IMR-90 (cell line): ENCODE measurements around the gene SNRNP25.

ENCODE experiments used
- BHLHE40 ChIP-seq: fragments of 150-350 bp; IDR thresholded peaks from 2 replicates; pipeline ENCODE4 v1.6.1; 2016; ENCODE audit warnings: mild to moderate bottlenecking, low read depth, low read length
- CEBPB ChIP-seq: IDR thresholded peaks from 2 replicates; pipeline ENCODE4 v1.6.1; 2012; ENCODE audit warnings: low read depth, low read length, improper control_type of control experiment
- MAFK ChIP-seq: IDR thresholded peaks from 2 replicates; pipeline ENCODE4 v1.6.1; 2012; ENCODE audit warnings: low read depth, low read length, improper control_type of control experiment
- POLR2A ChIP-seq: IDR thresholded peaks from 2 replicates; pipeline ENCODE4 v1.6.1; 2012; ENCODE audit warnings: mild to moderate bottlenecking, low read depth, low read length
- RAD21 ChIP-seq: IDR thresholded peaks from 2 replicates; pipeline ENCODE4 v1.6.1; 2012; ENCODE audit warnings: low read length, improper control_type of control experiment
- RCOR1 ChIP-seq: IDR thresholded peaks from 2 replicates; pipeline ENCODE4 v1.6.1; 2012; ENCODE audit warnings: mild to moderate bottlenecking, low read length, improper control_type of control experiment; ENCODE audit not compliant: insufficient replicate concordance
- RFX5 ChIP-seq: IDR thresholded peaks from 2 replicates; pipeline ENCODE4 v1.8.0; 2012; ENCODE audit warnings: low read depth, mild to moderate bottlenecking, low read length, moderate library complexity
- TF ChIP-seq, protein P1 (sequence below): conservative IDR thresholded peaks from 2 replicates; pipeline ENCODE4 v1.5.1; 2012; ENCODE audit warnings: mild to moderate bottlenecking, low read depth, low read length, improper control_type of control experiment

DNA sequence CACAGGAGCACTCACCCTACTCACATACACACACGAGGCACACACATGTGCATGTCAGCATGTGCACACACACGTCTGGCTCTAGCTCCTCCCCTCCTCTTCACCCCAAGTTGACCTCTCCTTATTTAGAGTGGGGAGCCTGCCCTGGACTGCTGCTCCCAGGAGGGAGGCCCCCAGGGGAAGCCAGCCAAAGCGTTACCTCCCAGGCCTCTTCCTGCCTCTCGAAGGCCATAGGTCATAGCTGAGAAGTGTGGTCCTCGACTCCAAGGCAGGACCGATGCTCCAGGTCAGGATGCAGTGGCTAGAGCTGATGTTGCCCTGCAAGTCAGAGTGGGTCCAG lies 19.0 kb upstream of the SNRNP25 start:
- TF ChIP-seq, protein P1, sequence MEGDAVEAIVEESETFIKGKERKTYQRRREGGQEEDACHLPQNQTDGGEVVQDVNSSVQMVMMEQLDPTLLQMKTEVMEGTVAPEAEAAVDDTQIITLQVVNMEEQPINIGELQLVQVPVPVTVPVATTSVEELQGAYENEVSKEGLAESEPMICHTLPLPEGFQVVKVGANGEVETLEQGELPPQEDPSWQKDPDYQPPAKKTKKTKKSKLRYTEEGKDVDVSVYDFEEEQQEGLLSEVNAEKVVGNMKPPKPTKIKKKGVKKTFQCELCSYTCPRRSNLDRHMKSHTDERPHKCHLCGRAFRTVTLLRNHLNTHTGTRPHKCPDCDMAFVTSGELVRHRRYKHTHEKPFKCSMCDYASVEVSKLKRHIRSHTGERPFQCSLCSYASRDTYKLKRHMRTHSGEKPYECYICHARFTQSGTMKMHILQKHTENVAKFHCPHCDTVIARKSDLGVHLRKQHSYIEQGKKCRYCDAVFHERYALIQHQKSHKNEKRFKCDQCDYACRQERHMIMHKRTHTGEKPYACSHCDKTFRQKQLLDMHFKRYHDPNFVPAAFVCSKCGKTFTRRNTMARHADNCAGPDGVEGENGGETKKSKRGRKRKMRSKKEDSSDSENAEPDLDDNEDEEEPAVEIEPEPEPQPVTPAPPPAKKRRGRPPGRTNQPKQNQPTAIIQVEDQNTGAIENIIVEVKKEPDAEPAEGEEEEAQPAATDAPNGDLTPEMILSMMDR = no peak
- TF ChIP-seq BHLHE40 (no peak), RAD21 (no peak), POLR2A (no peak), RCOR1 (no peak), RFX5 (no peak), MAFK (no peak), CEBPB (no peak)
